DND-41 (cell line): ENCODE results near the gene GRM7.

Experiments used
- ATAC-seq: fragments of 200-7000 bp; cut with Tn5 transposase; 3 replicates; pipeline ENCODE4 v1.9.1; 2021; ENCODE audit warnings: low read depth; ENCODE audit not compliant: insufficient read depth
- DNase-seq: peaks from one replicate; pipeline ENCODE4 v3.0.0-alpha.2; 2020
- H2AFZ ChIP-seq: 2 replicates; pipeline ENCODE4 v1.6.0; 2012; ENCODE audit warnings: low read depth, low read length
- H3K27ac ChIP-seq: 2 replicates; pipeline ENCODE4 v1.5.1; 2012; ENCODE audit warnings: low read length, inconsistent platforms
- H3K27me3 ChIP-seq: fragments of 200-600 bp; sonication (generic); 2 replicates; pipeline ENCODE4 v1.6.0; 2012; ENCODE audit warnings: low read length, mild to moderate bottlenecking, inconsistent platforms; ENCODE audit not compliant: insufficient read depth, poor library complexity
- H3K36me3 ChIP-seq: 2 replicates; pipeline ENCODE4 v1.5.1; 2012; ENCODE audit warnings: low read length, inconsistent platforms; ENCODE audit not compliant: insufficient read depth
- H3K4me1 ChIP-seq: 2 replicates; pipeline ENCODE4 v1.5.1; 2012; ENCODE audit warnings: mild to moderate bottlenecking, low read length; ENCODE audit not compliant: insufficient read depth
- H3K4me2 ChIP-seq: 2 replicates; pipeline ENCODE4 v1.6.0; 2012; ENCODE audit warnings: mild to moderate bottlenecking, moderate library complexity, low read length, inconsistent platforms; ENCODE audit not compliant: insufficient read depth
- H3K4me3 ChIP-seq, 2 experiments: fragments of 200-600 bp in 1 of 2; shearing (Covaris generic) in 1 of 2; 2 replicates each; pipeline ENCODE4 v1.5.1; 2012 to 2016; ENCODE audit warnings: inconsistent platforms in 2 of 2, low read length in 2 of 2, mild to moderate bottlenecking in 2 of 2, low read depth in 1 of 2, moderate library complexity in 1 of 2
- H3K79me2 ChIP-seq: 2 replicates; pipeline ENCODE4 v1.6.0; 2012; ENCODE audit warnings: low read length, inconsistent platforms; ENCODE audit not compliant: insufficient read depth
- H3K9ac ChIP-seq: 2 replicates; pipeline ENCODE4 v1.6.0; 2012; ENCODE audit warnings: low read depth, mild to moderate bottlenecking, inconsistent platforms, low read length, moderate library complexity
- H3K9me3 ChIP-seq: 2 replicates; pipeline ENCODE4 v1.5.1; 2012; ENCODE audit warnings: low read length, moderate library complexity, mild to moderate bottlenecking, inconsistent platforms; ENCODE audit not compliant: insufficient read depth, severe bottlenecking
- H4K20me1 ChIP-seq: 2 replicates; pipeline ENCODE4 v1.6.0; 2012; ENCODE audit warnings: low read length; ENCODE audit not compliant: insufficient read depth
- CTCF ChIP-seq: IDR thresholded peaks from 2 replicates; pipeline ENCODE4 v1.5.1; 2012; ENCODE audit warnings: borderline replicate concordance, low read length, moderate library complexity, mild to moderate bottlenecking; ENCODE audit not compliant: poor library complexity, severe bottlenecking; ENCODE audit errors: extremely low read depth
- EZH2 ChIP-seq: IDR thresholded peaks from 3 replicates; pipeline ENCODE4 v1.6.1; 2012; ENCODE audit warnings: borderline replicate concordance, low read depth, mild to moderate bottlenecking, moderate library complexity, low read length, inconsistent platforms; ENCODE audit not compliant: severe bottlenecking

Gene GRM7

DNA sequence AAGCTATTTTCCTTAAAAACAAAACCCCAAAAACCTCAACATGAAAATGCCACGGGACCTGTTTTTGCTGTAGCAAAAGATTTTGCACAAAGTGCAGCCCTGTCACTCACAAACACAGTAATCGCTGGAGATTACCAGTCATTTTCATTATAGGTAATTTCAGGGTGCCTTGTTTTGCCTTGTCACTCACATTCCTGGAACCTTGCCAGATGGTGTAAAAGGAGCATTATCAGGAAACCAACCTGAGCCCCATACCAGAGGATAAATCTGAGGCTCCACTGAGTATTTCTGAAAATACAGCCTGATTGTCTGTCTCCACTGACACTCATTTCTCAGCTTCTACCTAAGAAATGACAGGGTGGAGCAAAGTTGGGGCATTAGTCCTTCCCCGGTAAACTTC, 849.4 kb downstream of the GRM7 start:
- H3K9ac ChIP-seq = no peak overlapping the region
- H3K27ac ChIP-seq = no peak overlapping the region
- H3K4me2 ChIP-seq = no peak overlapping the region
- no peak overlapping the region for H3K4me3 ChIP-seq
- no peaks in the 10 kb centered on the region for H3K27me3 ChIP-seq
- H2AFZ ChIP-seq = no peak overlapping the region
- no peak for ATAC-seq
- H3K9me3 ChIP-seq = no peaks in the 10 kb centered on the region
- no peak for TF ChIP-seq CTCF
- no peak for TF ChIP-seq EZH2
- H3K4me1 ChIP-seq = no peaks in the 10 kb centered on the region
- H3K79me2 ChIP-seq = no peaks in the 10 kb centered on the region
- DNase-seq = no peak
- no peaks in the 10 kb centered on the region for H4K20me1 ChIP-seq
- no peaks in the 10 kb centered on the region for H3K36me3 ChIP-seq

DNA sequence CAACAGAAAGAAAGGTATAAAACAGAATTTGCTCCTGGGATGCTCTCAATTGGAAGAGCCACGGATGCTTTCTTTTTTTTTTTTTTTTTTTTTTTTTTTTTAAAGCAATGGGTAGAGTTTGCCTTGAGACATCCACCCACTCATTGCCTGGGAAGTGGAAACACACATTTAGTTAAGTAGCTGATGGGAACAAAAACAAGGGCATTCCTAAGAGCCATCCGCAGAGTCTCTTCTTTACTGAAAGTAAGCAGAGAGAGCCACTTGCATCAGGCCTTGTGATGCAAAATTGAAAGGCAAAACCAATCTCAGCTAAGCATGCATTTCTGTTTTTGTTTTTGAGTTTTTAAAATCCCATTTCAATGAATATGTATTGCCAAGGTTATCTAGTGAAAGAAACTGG, 852.8 kb downstream of the GRM7 start:
- Histone ChIP-seq H3K27me3 (no peaks in the 10 kb centered on the region), H3K9ac (no peak overlapping the region), H3K79me2 (no peaks in the 10 kb centered on the region), H2AFZ (no peak overlapping the region), H3K36me3 (no peaks in the 10 kb centered on the region), H3K4me1 (no peaks in the 10 kb centered on the region), H4K20me1 (no peaks in the 10 kb centered on the region), H3K9me3 (no peaks in the 10 kb centered on the region), H3K27ac (no peak overlapping the region), H3K4me3 (no peak overlapping the region), H3K4me2 (no peak overlapping the region)
- no peak for TF ChIP-seq EZH2
- TF ChIP-seq CTCF = no peak
- DNase-seq = no peak
- no peak for ATAC-seq

- no peak for TF ChIP-seq EZH2
- no peak for TF ChIP-seq CTCF
- ATAC-seq = no peak
- H2AFZ ChIP-seq = no peak overlapping the region
Measured at GRCh38 chr3:7720649-7721297, 859.9 kb downstream of the GRM7 start.

More at GRCh38 chr3:7720649-7721297, 859.9 kb downstream of the GRM7 start:
- no peak overlapping the region for H3K4me3 ChIP-seq
- no peaks in the 10 kb centered on the region for H3K27me3 ChIP-seq
- H3K36me3 ChIP-seq = no peaks in the 10 kb centered on the region
- H3K27ac ChIP-seq = no peak overlapping the region
- no peak for DNase-seq
- H3K79me2 ChIP-seq = no peaks in the 10 kb centered on the region
- H3K9ac ChIP-seq = no peak overlapping the region
- H3K4me2 ChIP-seq = no peak overlapping the region
- H4K20me1 ChIP-seq = no peaks in the 10 kb centered on the region
- H3K4me1 ChIP-seq = no peaks in the 10 kb centered on the region
- no peaks in the 10 kb centered on the region for H3K9me3 ChIP-seq
